ENCODE data around the gene PDE3A. TPM values are rescaled to one million over a fixed set of nuclear protein-coding genes. Genes with fewer than 3 reads are reported as not detected.

Gene PDE3A
- total RNA-seq, 1 donor from 2014 or later: 0.75 TPM

GRCh38 chr12:20453756-20454310 is 85.5 kb downstream of the PDE3A start:
- DNase-seq (ENCODE audit: low spot score) (no peak), ATAC-seq (no peak)

GRCh38 chr12:20455001-20455706 is 86.8 kb downstream of the PDE3A start:
- DNase-seq (ENCODE audit: low spot score) (no peak), ATAC-seq (no peak)

GRCh38 chr12:20457582-20457981 is 89.2 kb downstream of the PDE3A start:
- DNase-seq (ENCODE audit: low spot score) (no peak), ATAC-seq (no peak)

- no peak for ATAC-seq
- no peak for DNase-seq (ENCODE audit: low spot score)
These were observed 89.7 kb downstream of the PDE3A start for GRCh38 chr12:20458011-20458410.

- ATAC-seq (no peak), DNase-seq (ENCODE audit: low spot score) (no peak)
These were observed 91.6 kb downstream of the PDE3A start for GRCh38 chr12:20459920-20460319.

- DNase-seq (ENCODE audit: low spot score) (no peak), ATAC-seq (no peak)
These were observed 92.6 kb downstream of the PDE3A start for GRCh38 chr12:20460956-20461355.

GRCh38 chr12:20463913-20464524 is 95.7 kb downstream of the PDE3A start:
- peak; percentile 81 for ATAC-seq
- no peak for DNase-seq (ENCODE audit: low spot score)

GRCh38 chr12:20469300-20469699 is 101.0 kb downstream of the PDE3A start:
- ATAC-seq (no peak), DNase-seq (ENCODE audit: low spot score) (no peak)

- ATAC-seq (no peak), DNase-seq (ENCODE audit: low spot score) (no peak)
These were observed 101.4 kb downstream of the PDE3A start for GRCh38 chr12:20469756-20470155.

GRCh38 chr12:20472102-20472782 is 103.9 kb downstream of the PDE3A start:
- ATAC-seq (no peak), DNase-seq (ENCODE audit: low spot score) (no peak)

GRCh38 chr12:20473133-20473532 is 104.8 kb downstream of the PDE3A start:
- DNase-seq (ENCODE audit: low spot score) (no peak), ATAC-seq (no peak)

- ATAC-seq (no peak), DNase-seq (ENCODE audit: low spot score) (no peak)
These were observed 105.7 kb downstream of the PDE3A start for GRCh38 chr12:20474016-20474415.

GRCh38 chr12:20474443-20474842 is 106.1 kb downstream of the PDE3A start:
- no peak for ATAC-seq
- DNase-seq (ENCODE audit: low spot score): no peak

- DNase-seq (ENCODE audit: low spot score) (no peak), ATAC-seq (no peak)
These were observed 107.2 kb downstream of the PDE3A start for GRCh38 chr12:20475542-20475941.

- DNase-seq (ENCODE audit: low spot score): no peak
- no peak for ATAC-seq
These were observed 108.2 kb downstream of the PDE3A start for GRCh38 chr12:20476551-20476950.

GRCh38 chr12:20477255-20477654 is 108.9 kb downstream of the PDE3A start:
- no peak for ATAC-seq

GRCh38 chr12:20477672-20478071 is 109.3 kb downstream of the PDE3A start:
- ATAC-seq (no peak), DNase-seq (ENCODE audit: low spot score) (no peak)

More at GRCh38 chr12:20477255-20477654, 108.9 kb downstream of the PDE3A start:
- no peak for DNase-seq (ENCODE audit: low spot score)

GRCh38 chr12:20482491-20483054 is 114.2 kb downstream of the PDE3A start:
- DNase-seq (ENCODE audit: low spot score) (no peak), ATAC-seq (no peak)

- no peak for ATAC-seq
- DNase-seq (ENCODE audit: low spot score): no peak
These were observed 115.4 kb downstream of the PDE3A start for GRCh38 chr12:20483776-20484175.

GRCh38 chr12:20486233-20486632 is 117.9 kb downstream of the PDE3A start:
- ATAC-seq (no peak), DNase-seq (ENCODE audit: low spot score) (no peak)

- no peak for ATAC-seq
- DNase-seq (ENCODE audit: low spot score): no peak
These were observed 119.2 kb downstream of the PDE3A start for GRCh38 chr12:20487519-20487918.

Measured in left lobe of liver (tissue), 2 donors.